H1 (cell line): ENCODE data around the gene RAB44. TPM values are rescaled to one million over a fixed set of nuclear protein-coding genes. Genes with fewer than 3 reads are reported as not detected.

Experiments
- CTCF ChIA-PET: fragments of 300-600 bp; sonication (Branson Sonifier 250); formaldehyde crosslinking; loops from one replicate; lab custom pipeline; 2021; ENCODE audit not compliant: partially characterized antibody; lab: Charles Lee
- POLR2A ChIA-PET: fragments of 300-600 bp; sonication (Branson Sonifier 250); formaldehyde crosslinking; loops from one replicate; lab custom pipeline; 2021; ENCODE audit warnings: inconsistent platforms; ENCODE audit not compliant: partially characterized antibody; lab: Charles Lee
- DNase-seq, 2 experiments: peaks; one replicate each; pipeline versions ENCODE4 v3.0.0 to v3.0.0-alpha.2; 2010 to 2022; ENCODE audit warnings: low spot score in 2 of 2, low read depth in 1 of 2, mixed read lengths in 1 of 2
- FAIRE-seq: peaks from 2 replicates; lab custom pipeline; 2011; peaks lifted over from hg19 to GRCh38; lab: Jason Lieb, UNC
- H2AFZ ChIP-seq: 2 replicates; pipeline ENCODE4 v1.8.1; 2012; ENCODE audit warnings: low read length, inconsistent platforms
- H2AK5ac ChIP-seq: 2 replicates; pipeline ENCODE4 v1.6.1; 2013; ENCODE audit warnings: low read depth, low read length
- H2BK120ac ChIP-seq: replicated peaks from 2 replicates; pipeline ENCODE3; 2013; ENCODE audit warnings: low read depth, low read length, inconsistent platforms
- H2BK12ac ChIP-seq: 2 replicates; pipeline ENCODE4 v1.6.1; 2013; ENCODE audit warnings: low read depth, low read length
- H2BK15ac ChIP-seq: 2 replicates; pipeline ENCODE4 v1.6.1; 2013; ENCODE audit warnings: low read length
- H2BK20ac ChIP-seq: 2 replicates; pipeline ENCODE4 v1.6.1; 2013; ENCODE audit warnings: low read length
- H2BK5ac ChIP-seq: 2 replicates; pipeline ENCODE4 v1.6.1; 2013; ENCODE audit warnings: low read depth, low read length
- H3K14ac ChIP-seq: 2 replicates; pipeline ENCODE4 v1.6.1; 2013; ENCODE audit warnings: inconsistent platforms; ENCODE audit not compliant: insufficient read length
- H3K18ac ChIP-seq: 2 replicates; pipeline ENCODE4 v1.6.1; 2013; ENCODE audit warnings: low read length; ENCODE audit errors: extremely low read depth
- H3K23ac ChIP-seq: 2 replicates; pipeline ENCODE4 v1.6.1; 2013; ENCODE audit warnings: inconsistent platforms; ENCODE audit not compliant: insufficient read length
- H3K23me2 ChIP-seq: 2 replicates; pipeline ENCODE4 v1.6.1; 2013; ENCODE audit warnings: low read depth, low read length
- H3K27ac ChIP-seq: 2 replicates; pipeline ENCODE4 v1.6.1; 2011; ENCODE audit warnings: low read depth, low read length, inconsistent platforms
- H3K27me3 ChIP-seq, 4 experiments: replicated peaks in 1 of 4; 1 replicate in 1 of 4; 2 replicates in 3 of 4; pipeline versions ENCODE4 v1.6.1 to v1.8.1; 2011 to 2013; ENCODE audit warnings: low read length in 3 of 4, mild to moderate bottlenecking in 3 of 4, inconsistent platforms in 2 of 4, mixed read lengths in 2 of 4, moderate library complexity in 1 of 4; ENCODE audit not compliant: control insufficient read depth in 3 of 4, insufficient read depth in 3 of 4; ENCODE audit errors: extremely low read depth in 1 of 4
- H3K36me3 ChIP-seq, 4 experiments: 2 replicates each; pipeline versions ENCODE4 v1.6.1 to v1.8.1; 2011 to 2013; ENCODE audit warnings: mild to moderate bottlenecking in 4 of 4, low read length in 3 of 4, moderate library complexity in 2 of 4, control low read depth in 1 of 4, inconsistent platforms in 1 of 4; ENCODE audit not compliant: insufficient read depth in 4 of 4, control insufficient read depth in 2 of 4
- H3K4ac ChIP-seq: replicated peaks from 2 replicates; pipeline ENCODE3; 2013; ENCODE audit warnings: low read length, low read depth, mixed read lengths, inconsistent platforms; ENCODE audit not compliant: insufficient read length
- H3K4me1 ChIP-seq, 4 experiments: replicated peaks in 1 of 4; 1 replicate in 1 of 4; 2 replicates in 3 of 4; pipeline versions ENCODE4 v1.6.1 to v1.8.1; 2011 to 2013; ENCODE audit warnings: low read length in 3 of 4, inconsistent platforms in 2 of 4, mixed read lengths in 1 of 4; ENCODE audit not compliant: insufficient read depth in 4 of 4, control insufficient read depth in 3 of 4
- H3K4me2 ChIP-seq, 2 experiments: 2 replicates each; pipeline versions ENCODE4 v1.6.1 to v1.8.1; 2011 to 2013; ENCODE audit warnings: low read depth in 2 of 2, low read length in 2 of 2, control low read depth in 1 of 2, inconsistent platforms in 1 of 2, mild to moderate bottlenecking in 1 of 2; ENCODE audit not compliant: insufficient read depth in 1 of 2
- H3K4me3 ChIP-seq, 4 experiments: fragments of 200-600, 300-600 bp in 1 of 4; sonication (generic), shearing (Covaris generic), sonication (Bioruptor Twin) in 1 of 4; 2 replicates each; pipeline versions ENCODE4 v1.5.1 to v1.8.1; 2011 to 2016; ENCODE audit warnings: low read length in 4 of 4, low read depth in 3 of 4, control low read depth in 2 of 4, inconsistent platforms in 2 of 4, mild to moderate bottlenecking in 2 of 4, mixed read lengths in 1 of 4, moderate library complexity in 1 of 4; ENCODE audit not compliant: insufficient read depth in 2 of 4; ENCODE audit errors: extremely low read depth in 1 of 4
- H3K56ac ChIP-seq: replicated peaks from 2 replicates; pipeline ENCODE3; 2013; ENCODE audit warnings: low read depth, mild to moderate bottlenecking, mixed read lengths, low read length, inconsistent platforms; ENCODE audit not compliant: insufficient read length
- H3K79me1 ChIP-seq: 2 replicates; pipeline ENCODE4 v1.6.1; 2013; ENCODE audit warnings: low read depth, low read length, control low read depth
- H3K79me2 ChIP-seq, 2 experiments: 2 replicates each; pipeline versions ENCODE4 v1.6.1 to v1.8.1; 2012 to 2013; ENCODE audit warnings: low read length in 2 of 2, mild to moderate bottlenecking in 2 of 2, inconsistent platforms in 1 of 2; ENCODE audit not compliant: insufficient read depth in 2 of 2, control insufficient read depth in 1 of 2
- H3K9ac ChIP-seq, 4 experiments: replicated peaks in 1 of 4; 1 replicate in 1 of 4; 2 replicates in 3 of 4; pipeline versions ENCODE4 v1.6.1 to v1.8.1; 2011 to 2013; ENCODE audit warnings: low read depth in 3 of 4, low read length in 3 of 4, control low read depth in 2 of 4, mild to moderate bottlenecking in 2 of 4, moderate library complexity in 2 of 4, inconsistent platforms in 1 of 4; ENCODE audit errors: extremely low read depth in 1 of 4
- H3K9me3 ChIP-seq, 2 experiments: 2 replicates each; pipeline versions ENCODE4 v1.6.1 to v1.8.1; 2012 to 2013; ENCODE audit warnings: mild to moderate bottlenecking in 2 of 2, moderate library complexity in 2 of 2, control low read depth in 1 of 2, inconsistent platforms in 1 of 2, low read depth in 1 of 2, low read length in 1 of 2, mixed read lengths in 1 of 2; ENCODE audit not compliant: insufficient read depth in 2 of 2
- H4K20me1 ChIP-seq, 2 experiments: replicated peaks in 1 of 2; 2 replicates each; pipeline versions ENCODE3 to v1.8.1; 2011 to 2013; ENCODE audit warnings: inconsistent platforms in 2 of 2, low read length in 2 of 2, mild to moderate bottlenecking in 1 of 2; ENCODE audit not compliant: insufficient read depth in 2 of 2, control insufficient read depth in 1 of 2
- H4K5ac ChIP-seq: 2 replicates; pipeline ENCODE4 v1.6.1; 2013; ENCODE audit warnings: low read length, low read depth, mixed read lengths, inconsistent platforms; ENCODE audit not compliant: insufficient read length
- H4K8ac ChIP-seq: 2 replicates; pipeline ENCODE4 v1.8.0; 2013; ENCODE audit warnings: mild to moderate bottlenecking, moderate library complexity, low read length, inconsistent platforms; ENCODE audit not compliant: insufficient read depth; ENCODE audit errors: extremely low read depth
- H4K91ac ChIP-seq: replicated peaks from 2 replicates; pipeline ENCODE3; 2013; ENCODE audit warnings: low read length, mixed read lengths, inconsistent platforms; ENCODE audit not compliant: insufficient read length
- CHD2 ChIP-seq: IDR thresholded peaks from 2 replicates; pipeline ENCODE4 v1.6.1; 2012; ENCODE audit warnings: low read length, improper control_type of control experiment
- CTBP2 ChIP-seq: IDR thresholded peaks from 2 replicates; pipeline ENCODE4 v1.7.0; 2011; ENCODE audit warnings: borderline replicate concordance, mild to moderate bottlenecking, moderate library complexity, mixed read lengths, low read length; ENCODE audit not compliant: insufficient read depth, insufficient read length
- JUND ChIP-seq: IDR thresholded peaks from 2 replicates; pipeline ENCODE4 v1.6.1; 2011; ENCODE audit warnings: mild to moderate bottlenecking, improper control_type of control experiment, low read length
- KDM4A ChIP-seq: IDR thresholded peaks from one replicate; pipeline ENCODE4 v1.7.1; 2012; ENCODE audit warnings: low read depth, mild to moderate bottlenecking, moderate library complexity, low read length, inconsistent platforms; ENCODE audit not compliant: severe bottlenecking
- KDM5A ChIP-seq: fragments of 200-600 bp; IDR thresholded peaks from 2 replicates; pipeline ENCODE4 v1.7.1; 2012; ENCODE audit warnings: mild to moderate bottlenecking, low read length, inconsistent platforms, mixed read lengths
- MAFK ChIP-seq: IDR thresholded peaks from 2 replicates; pipeline ENCODE4 v1.6.1; 2012; ENCODE audit warnings: low read depth, mild to moderate bottlenecking, improper control_type of control experiment, low read length
- NRF1 ChIP-seq: IDR thresholded peaks from 2 replicates; pipeline ENCODE4 v1.6.1; 2011; ENCODE audit warnings: mild to moderate bottlenecking, low read depth, low read length, improper control_type of control experiment
- SRF ChIP-seq: IDR thresholded peaks from 2 replicates; pipeline ENCODE4 v1.6.1; 2011; ENCODE audit warnings: mild to moderate bottlenecking, low read depth, low read length, moderate library complexity
- ZNF274 ChIP-seq: IDR thresholded peaks from 2 replicates; pipeline ENCODE4 v1.7.0; 2012; ENCODE audit warnings: low read length, borderline replicate concordance; ENCODE audit errors: extremely low read depth
- WGBS, 2 experiments: shearing (Covaris generic) in 1 of 2; methylation state at CpG; one replicate each; pipeline versions ENCODE4 v1.1.6 to v1.1.7; 2013 to 2015; ENCODE audit warnings: low lambda C conversion rate in 2 of 2, mixed read lengths in 2 of 2, inconsistent platforms in 1 of 2, low coverage in 1 of 2, missing lambda C conversion rate in 1 of 2; ENCODE audit not compliant: insufficient replicate concordance in 2 of 2, insufficient coverage in 1 of 2, insufficient read length in 1 of 2; ENCODE audit errors: extremely low coverage in 1 of 2, missing lambda C conversion rate in 1 of 2; 5-methylcytosine and 5-hydroxymethylcytosine counted together
- polyA plus RNA-seq, 7 experiments: library from polyadenylated mRNA; depleted of rRNA in 3 of 7; stranded (reverse) in 5 of 7; unstranded in 2 of 7; fragments of >200 nt in 5 of 7; fragments of 200-250 nt in 2 of 7; gene quantifications; 1 replicate in 5 of 7; 2 replicates in 1 of 7; 4 replicates in 1 of 7; pipeline versions ENCODE4 v1.2.1 to v1.2.3, GENCODE V29; 2011 to 2013; ENCODE audit warnings: missing spikeins in 2 of 7, mixed read lengths in 2 of 7
- total RNA-seq: library from RNA; stranded (reverse); fragmentation: NEBNext Ultra II Directional; extraction: Animal tissue kit (Norgen Biotek cat#: 25700); gene quantifications from 2 replicates; pipeline ENCODE4 v1.2.1, GENCODE V29; 2021
- TF ChIP-seq, protein P1 (sequence below): IDR thresholded peaks from 2 replicates; pipeline ENCODE4 v1.6.1; 2011; ENCODE audit warnings: low read length, improper control_type of control experiment
- TF ChIP-seq, protein P2 (sequence below): IDR thresholded peaks from 2 replicates; pipeline ENCODE4 v1.6.1; 2012; ENCODE audit warnings: inconsistent platforms

Gene RAB44
- total and polyA plus RNA-seq, 2 of the 8 experiments (the other 6 are each of a cell fraction or from before 2014, with no cell fraction given), result 0.02 TPM; not detected in 1

- H3K4me1 ChIP-seq, result peaks cover 2 to 18% (median 11%) of the 10 kb centered on the region in 4 experiments; a peak in 6 of 7 replicates
- ChIA-PET POLR2A (interaction anchor here (0.9 to 8.6 kb wide), 4 partner anchors 8 to 59 kb away, joined by 3 to 109 read pairs (median 4); partner anchors contain the start of gene CDKN1A), CTCF (interaction anchor here (0.6 to 7.2 kb wide), 3 partner anchors 11 to 54 kb away, joined by 3 to 67 read pairs (median 7); partner anchors contain the start of gene CDKN1A)
- peak overlapping the region; percentile 14; the same call in 1 of the 2 replicates for H2BK5ac ChIP-seq
- DNase-seq, result no peak
- no peak overlapping the region for H3K4me3 ChIP-seq
- H3K27me3 ChIP-seq, result no peaks in the 10 kb centered on the region
- H2BK15ac ChIP-seq, result peak overlapping the region; percentile 8; the same call in 1 of the 2 replicates
- no peaks in the 10 kb centered on the region for H3K36me3 ChIP-seq
- no peak overlapping the region for H2BK120ac ChIP-seq
- H3K79me1 ChIP-seq, result no peaks in the 10 kb centered on the region
- peak overlapping the region; percentile 13; the same call in 1 of the 2 replicates for H2BK12ac ChIP-seq
- no peaks in the 10 kb centered on the region for H3K23me2 ChIP-seq
- H4K5ac ChIP-seq, result no peak overlapping the region
- no peaks in the 10 kb centered on the region for H4K20me1 ChIP-seq
- no peak overlapping the region for H3K14ac ChIP-seq
- H3K23ac ChIP-seq, result no peak overlapping the region
- 80% methylated on average over 6 of the region's 6 CpGs; no CpG with 5 or more reads in 1 of the 2 experiments for WGBS, 2 experiments
- no peak overlapping the region for H3K27ac ChIP-seq
- H3K9me3 ChIP-seq, result no peaks in the 10 kb centered on the region
- no peak for FAIRE-seq
- H3K56ac ChIP-seq, result no peak overlapping the region
- peak overlapping the region; percentile 63; the same call in 1 of the 2 replicates for H2BK20ac ChIP-seq
- H4K8ac ChIP-seq, result no peak overlapping the region
- peak overlapping the region; percentile 15 for H3K18ac ChIP-seq
- no peak overlapping the region for H2AFZ ChIP-seq
- H4K91ac ChIP-seq, result peak overlapping the region; percentile 75
- no peaks in the 10 kb centered on the region for H3K79me2 ChIP-seq
- no peak overlapping the region for H3K4me2 ChIP-seq
- H3K9ac ChIP-seq, result no peak overlapping the region
- H3K4ac ChIP-seq, result peak overlapping the region; percentile 44
- H2AK5ac ChIP-seq, result peak overlapping the region; percentile 5; the same call in 1 of the 2 replicates
- no peak for TF ChIP-seq KDM4A
- TF ChIP-seq ZNF274, result no peak
- TF ChIP-seq JUND, result no peak
- no peak for TF ChIP-seq KDM5A
- TF ChIP-seq, protein P1, sequence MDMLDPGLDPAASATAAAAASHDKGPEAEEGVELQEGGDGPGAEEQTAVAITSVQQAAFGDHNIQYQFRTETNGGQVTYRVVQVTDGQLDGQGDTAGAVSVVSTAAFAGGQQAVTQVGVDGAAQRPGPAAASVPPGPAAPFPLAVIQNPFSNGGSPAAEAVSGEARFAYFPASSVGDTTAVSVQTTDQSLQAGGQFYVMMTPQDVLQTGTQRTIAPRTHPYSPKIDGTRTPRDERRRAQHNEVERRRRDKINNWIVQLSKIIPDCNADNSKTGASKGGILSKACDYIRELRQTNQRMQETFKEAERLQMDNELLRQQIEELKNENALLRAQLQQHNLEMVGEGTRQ, result no peak
- TF ChIP-seq SRF, result no peak
- no peak for TF ChIP-seq CTBP2
- no peak for TF ChIP-seq MAFK
- no peak for TF ChIP-seq CHD2
- TF ChIP-seq, protein P2, sequence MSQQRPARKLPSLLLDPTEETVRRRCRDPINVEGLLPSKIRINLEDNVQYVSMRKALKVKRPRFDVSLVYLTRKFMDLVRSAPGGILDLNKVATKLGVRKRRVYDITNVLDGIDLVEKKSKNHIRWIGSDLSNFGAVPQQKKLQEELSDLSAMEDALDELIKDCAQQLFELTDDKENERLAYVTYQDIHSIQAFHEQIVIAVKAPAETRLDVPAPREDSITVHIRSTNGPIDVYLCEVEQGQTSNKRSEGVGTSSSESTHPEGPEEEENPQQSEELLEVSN, result no peak
- TF ChIP-seq NRF1, result no peak
Observed at GRCh38 chr6:36669002-36669401, 28.6 kb upstream of the RAB44 start.
